ENCODE results near the gene PODXL2. TPM values are rescaled to one million over a fixed set of nuclear protein-coding genes. Genes with fewer than 3 reads are reported as not detected.

PODXL2 gene, protein sequence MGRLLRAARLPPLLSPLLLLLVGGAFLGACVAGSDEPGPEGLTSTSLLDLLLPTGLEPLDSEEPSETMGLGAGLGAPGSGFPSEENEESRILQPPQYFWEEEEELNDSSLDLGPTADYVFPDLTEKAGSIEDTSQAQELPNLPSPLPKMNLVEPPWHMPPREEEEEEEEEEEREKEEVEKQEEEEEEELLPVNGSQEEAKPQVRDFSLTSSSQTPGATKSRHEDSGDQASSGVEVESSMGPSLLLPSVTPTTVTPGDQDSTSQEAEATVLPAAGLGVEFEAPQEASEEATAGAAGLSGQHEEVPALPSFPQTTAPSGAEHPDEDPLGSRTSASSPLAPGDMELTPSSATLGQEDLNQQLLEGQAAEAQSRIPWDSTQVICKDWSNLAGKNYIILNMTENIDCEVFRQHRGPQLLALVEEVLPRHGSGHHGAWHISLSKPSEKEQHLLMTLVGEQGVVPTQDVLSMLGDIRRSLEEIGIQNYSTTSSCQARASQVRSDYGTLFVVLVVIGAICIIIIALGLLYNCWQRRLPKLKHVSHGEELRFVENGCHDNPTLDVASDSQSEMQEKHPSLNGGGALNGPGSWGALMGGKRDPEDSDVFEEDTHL
- 31.4 and 31.6 TPM in 2 replicates for total RNA-seq (2021; fragmentation: NEBNext Ultra II Directional; extraction: Animal tissue kit (Norgen Biotek cat#: 25700))
- polyA plus RNA-seq (2011; rRNA removed): 27.6 and 32.3 TPM in 2 replicates
- 31.9 TPM for polyA plus RNA-seq (2011; cell fraction: cytosol; rRNA removed)
- 34.9 TPM for polyA plus RNA-seq (2011; cell fraction: nucleus; rRNA removed)
- 18.1 to 34.6 TPM (median 28.5 TPM) in 4 replicates for polyA plus RNA-seq (2012, experiment 1 of 2)
- 24.7 TPM for polyA plus RNA-seq (2012, experiment 2 of 2)
- 45.7 TPM for polyA plus RNA-seq (2013, experiment 1 of 2)
- polyA plus RNA-seq (2013, experiment 2 of 2): 44.4 TPM
- polyA minus RNA-seq (2011; rRNA and poly(A)+ RNA removed): 12.9 and 17.4 TPM in 2 replicates
- polyA minus RNA-seq (2011; cell fraction: cytosol; rRNA and poly(A)+ RNA removed): 14.2 TPM
- 13.5 TPM for polyA minus RNA-seq (2011; cell fraction: nucleus; rRNA and poly(A)+ RNA removed)
- long read RNA-seq, experiment 1, partial matches to known transcripts: 22 of 26 reads
- long read RNA-seq, experiment 1, other reads (novel, unspliced or antisense): 1 of 26 reads
- long read RNA-seq, experiment 2, partial matches to known transcripts: 2 of 3 reads
- long read RNA-seq, experiment 2, other reads (novel, unspliced or antisense): 1 of 3 reads

DNA sequence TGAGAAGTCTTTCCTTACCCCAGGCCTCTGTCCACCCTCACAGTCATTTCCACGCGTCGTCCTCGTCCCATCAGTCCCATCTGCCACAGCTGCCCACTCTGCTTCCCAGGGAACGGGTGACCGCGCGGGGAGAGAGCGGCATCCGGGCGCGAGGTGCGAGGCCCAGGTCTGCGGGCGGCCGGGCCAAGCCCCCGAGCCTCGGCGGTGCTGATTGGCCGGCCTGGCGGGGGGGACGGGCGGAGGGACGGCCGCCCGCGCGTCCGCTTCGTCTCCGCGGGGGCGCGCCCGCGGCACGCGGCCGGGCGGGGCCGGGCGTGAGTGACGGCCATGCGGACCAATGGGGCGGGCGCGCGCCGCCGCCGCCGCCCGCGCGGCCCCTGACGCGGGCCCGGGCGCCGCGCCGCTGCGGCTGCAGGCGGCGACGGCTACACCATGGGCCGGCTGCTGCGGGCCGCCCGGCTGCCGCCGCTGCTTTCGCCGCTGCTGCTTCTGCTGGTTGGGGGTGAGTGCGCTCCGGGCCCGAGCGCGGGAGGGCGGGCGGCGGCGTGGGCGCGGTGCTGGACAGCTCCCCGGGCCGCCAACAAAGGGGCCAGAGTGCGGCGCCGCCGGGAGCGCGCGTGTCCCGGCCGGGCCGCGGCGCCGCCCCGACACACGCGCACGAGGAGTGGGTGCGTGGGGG, at the start of gene PODXL2:
TSS of gene PODXL2 (plus strand) at position 398 of the 679 bp plus-strand sequence. CDS start at position 433, 35 bp downstream.
- no peak within 1 kb of the TSS for H3K4ac ChIP-seq (replicated peaks; ENCODE audit: insufficient read length, low read depth, low read length)
- peak within 1 kb of the TSS; percentile 40; the same call in 1 of the 2 replicates for H4K8ac ChIP-seq (ENCODE audit: extremely low read depth, insufficient read depth, low read length)
- no peak within 1 kb of the TSS for H4K5ac ChIP-seq (ENCODE audit: insufficient read length, low read depth, low read length)
- H3K14ac ChIP-seq (ENCODE audit: insufficient read length): no peak within 1 kb of the TSS
- H3K56ac ChIP-seq (replicated peaks; ENCODE audit: insufficient read length, low read depth, low read length): no peak within 1 kb of the TSS
- H2BK20ac ChIP-seq (ENCODE audit: low read length): no peak within 1 kb of the TSS
- H4K91ac ChIP-seq (replicated peaks; ENCODE audit: insufficient read length, low read length): peak within 1 kb of the TSS; percentile 61
- no peaks in the 10 kb centered on the region for H3K79me2 ChIP-seq (ENCODE audit: control insufficient read depth in 1 of 2, insufficient read depth in 2 of 2, low read length in 2 of 2)
- ChIA-PET CTCF (ENCODE audit: partially characterized antibody) (interaction anchor here (1.3 kb wide), 1 partner anchor 42 kb away, joined by 3 read pairs; no protein-coding TSS in a partner anchor), POLR2A (ENCODE audit: partially characterized antibody) (interaction anchor here (0.7 to 3.8 kb wide), 7 partner anchors 8 to 280 kb away, joined by 3 to 24 read pairs (median 3); partner anchors contain the start of gene MCM2)
- H3K27me3 ChIP-seq (replicated peaks in 1 of 4; ENCODE audit: control insufficient read depth in 3 of 4, extremely low read depth in 1 of 4, insufficient read depth in 3 of 4, low read length in 3 of 4): peaks cover 13 to 34% (median 29%) of the 10 kb centered on the region in 4 experiments
- peak within 1 kb of the TSS; percentile 44 to 72 (median 56) for H3K4me3 ChIP-seq (ENCODE audit: extremely low read depth in 1 of 4, insufficient read depth in 2 of 4, low read depth in 3 of 4, low read length in 4 of 4)
- H3K23ac ChIP-seq (ENCODE audit: insufficient read length): no peak within 1 kb of the TSS
- H3K4me1 ChIP-seq (replicated peaks in 1 of 4; ENCODE audit: control insufficient read depth in 3 of 4, insufficient read depth in 4 of 4, low read length in 3 of 4): peaks cover 0 to 7% (median 3%) of the 10 kb centered on the region in 4 experiments; a peak in 5 of 7 replicates
- peaks cover 3% of the 10 kb centered on the region; the same call in 1 of the 2 replicates for H3K23me2 ChIP-seq (ENCODE audit: low read depth, low read length)
- DNase-seq (ENCODE audit: low read depth in 1 of 2, low spot score in 2 of 2): peak; percentile 13 to 76
- H3K4me2 ChIP-seq (ENCODE audit: insufficient read depth in 1 of 2, low read depth in 2 of 2, low read length in 2 of 2): peak within 1 kb of the TSS; percentile 76 to 94
- FAIRE-seq: no peak
- H3K79me1 ChIP-seq (ENCODE audit: low read depth, low read length): no peaks in the 10 kb centered on the region
- H2AFZ ChIP-seq (ENCODE audit: low read length): no peak within 1 kb of the TSS
- H2BK15ac ChIP-seq (ENCODE audit: low read length): no peak within 1 kb of the TSS
- H4K20me1 ChIP-seq (replicated peaks in 1 of 2; ENCODE audit: control insufficient read depth in 1 of 2, insufficient read depth in 2 of 2, low read length in 2 of 2): peaks cover 6 to 9% of the 10 kb centered on the region in 2 experiments
- H2AK5ac ChIP-seq (ENCODE audit: low read depth, low read length): no peak within 1 kb of the TSS
- H2BK12ac ChIP-seq (ENCODE audit: low read depth, low read length): no peak within 1 kb of the TSS; the same call in 1 of the 2 replicates
- no peak within 1 kb of the TSS; a peak in 1 of 7 replicates for H3K9ac ChIP-seq (replicated peaks in 1 of 4; ENCODE audit: extremely low read depth in 1 of 4, low read depth in 3 of 4, low read length in 3 of 4)
- H2BK5ac ChIP-seq (ENCODE audit: low read depth, low read length): no peak within 1 kb of the TSS
- no peak within 1 kb of the TSS for H2BK120ac ChIP-seq (replicated peaks; ENCODE audit: low read depth, low read length)
- peaks cover 7 to 9% of the 10 kb centered on the region in 2 experiments for H3K9me3 ChIP-seq (ENCODE audit: insufficient read depth in 2 of 2, low read depth in 1 of 2, low read length in 1 of 2)
- peaks cover 0 to 6% (median 0%) of the 10 kb centered on the region in 4 experiments; a peak in 2 of 8 replicates for H3K36me3 ChIP-seq (ENCODE audit: control insufficient read depth in 2 of 4, insufficient read depth in 4 of 4, low read length in 3 of 4)
- 8% methylated on average over 53 of the region's 105 CpGs; no CpG with 5 or more reads in 1 of the 2 experiments for WGBS, 2 experiments (ENCODE audit: extremely low coverage in 1 of 2, insufficient coverage in 1 of 2, insufficient read length in 1 of 2, insufficient replicate concordance in 2 of 2, low coverage in 1 of 2, low lambda C conversion rate in 2 of 2, missing lambda C conversion rate in 1 of 2)
- no peak within 1 kb of the TSS for H3K27ac ChIP-seq (ENCODE audit: low read depth, low read length)
- H3K18ac ChIP-seq (ENCODE audit: extremely low read depth, low read length): no peak within 1 kb of the TSS; the same call in 1 of the 2 replicates
- TF ChIP-seq SIN3A (conservative IDR thresholded peaks at IDR 0.05 in 1 of 2, IDR thresholded peaks at IDR 0.05 in 1 of 2; ENCODE audit: low read depth in 1 of 2, low read length in 2 of 2) (peak in 1 of 2 experiments; percentile 38; a peak in 1 of 4 replicates), SAP30 (IDR thresholded peaks at IDR 0.05; ENCODE audit: insufficient read depth, insufficient replicate concordance, low read length) (no peak), KDM1A (IDR thresholded peaks at IDR 0.05; ENCODE audit: borderline replicate concordance, low read length) (peak; percentile 81; the same call in 1 of the 2 replicates), FOSL1 (IDR thresholded peaks at IDR 0.05; ENCODE audit: insufficient read depth, low read depth, low read length) (no peak), EGR1 (IDR thresholded peaks at IDR 0.05; ENCODE audit: borderline replicate concordance, low read depth, low read length) (no peak; the same call in 1 of the 2 replicates)

All from H1 (cell line).